Choroid plexus epithelial cell (primary cell): ENCODE results near the gene NHSL1.

Experiments used
- DNase-seq: peaks from one replicate; pipeline ENCODE4 v3.0.0-alpha.2; 2010; ENCODE audit warnings: low read depth
- H3K4me3 ChIP-seq: 2 replicates; pipeline ENCODE4 v1.5.1; 2011; ENCODE audit warnings: low read depth, mild to moderate bottlenecking, control low read depth, low read length, moderate library complexity
- TF ChIP-seq, protein P1 (sequence below): conservative IDR thresholded peaks from 2 replicates; pipeline ENCODE4 v1.5.1; 2011; ENCODE audit warnings: low read depth, mild to moderate bottlenecking, control low read depth, inconsistent platforms, low read length, moderate library complexity

NHSL1 gene

DNA sequence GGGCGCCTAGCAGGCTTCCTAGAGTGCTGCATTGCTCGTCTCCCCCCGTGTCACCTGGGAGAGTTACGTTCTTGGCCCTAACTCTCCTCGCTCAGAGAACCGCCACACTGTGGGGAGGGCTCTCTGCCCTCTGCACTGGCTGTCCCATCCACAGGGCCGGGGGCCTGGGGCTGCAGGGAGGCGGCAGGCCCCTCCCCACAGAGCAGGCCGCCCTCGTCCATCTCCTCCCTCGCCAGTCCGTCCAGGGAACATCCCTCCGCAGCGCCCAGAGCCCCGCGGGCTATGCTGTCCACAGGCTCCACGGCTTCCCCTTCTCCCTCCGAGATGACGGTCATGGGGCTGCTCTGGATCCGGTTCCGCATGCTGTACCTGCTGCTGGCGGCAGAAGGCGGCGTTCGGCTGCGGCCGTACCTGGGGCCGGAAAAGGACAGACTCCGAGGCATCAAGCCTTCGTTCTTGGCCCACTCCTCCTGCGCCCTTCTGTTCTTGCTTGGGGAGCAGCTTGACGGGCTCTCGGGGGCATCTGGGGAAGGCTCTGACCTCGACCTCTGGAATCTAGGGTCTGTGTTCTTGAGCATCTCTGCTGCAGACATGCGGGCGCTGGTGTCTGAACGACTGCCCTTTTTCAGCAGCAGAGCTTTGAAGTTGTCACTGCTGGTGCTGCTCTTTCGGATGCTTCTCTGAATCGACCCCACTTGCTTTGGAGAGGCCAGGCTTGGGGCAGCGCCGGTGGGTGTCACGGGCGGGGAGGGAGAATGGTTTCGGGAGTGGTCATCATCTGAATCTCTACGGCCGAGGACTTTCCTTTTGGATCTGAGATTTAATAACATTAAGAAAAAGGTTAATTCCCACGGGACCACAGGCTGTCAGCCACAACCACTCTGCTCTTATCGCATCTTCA is 75.0 kb downstream of the NHSL1 start:
- DNase-seq = no peak
- no peak overlapping the region for H3K4me3 ChIP-seq
- TF ChIP-seq, protein P1, sequence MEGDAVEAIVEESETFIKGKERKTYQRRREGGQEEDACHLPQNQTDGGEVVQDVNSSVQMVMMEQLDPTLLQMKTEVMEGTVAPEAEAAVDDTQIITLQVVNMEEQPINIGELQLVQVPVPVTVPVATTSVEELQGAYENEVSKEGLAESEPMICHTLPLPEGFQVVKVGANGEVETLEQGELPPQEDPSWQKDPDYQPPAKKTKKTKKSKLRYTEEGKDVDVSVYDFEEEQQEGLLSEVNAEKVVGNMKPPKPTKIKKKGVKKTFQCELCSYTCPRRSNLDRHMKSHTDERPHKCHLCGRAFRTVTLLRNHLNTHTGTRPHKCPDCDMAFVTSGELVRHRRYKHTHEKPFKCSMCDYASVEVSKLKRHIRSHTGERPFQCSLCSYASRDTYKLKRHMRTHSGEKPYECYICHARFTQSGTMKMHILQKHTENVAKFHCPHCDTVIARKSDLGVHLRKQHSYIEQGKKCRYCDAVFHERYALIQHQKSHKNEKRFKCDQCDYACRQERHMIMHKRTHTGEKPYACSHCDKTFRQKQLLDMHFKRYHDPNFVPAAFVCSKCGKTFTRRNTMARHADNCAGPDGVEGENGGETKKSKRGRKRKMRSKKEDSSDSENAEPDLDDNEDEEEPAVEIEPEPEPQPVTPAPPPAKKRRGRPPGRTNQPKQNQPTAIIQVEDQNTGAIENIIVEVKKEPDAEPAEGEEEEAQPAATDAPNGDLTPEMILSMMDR = no peak

GRCh38 chr6:138422861-138423260 is 76.4 kb downstream of the NHSL1 start:
- H3K4me3 ChIP-seq = no peak overlapping the region
- DNase-seq = no peak
- TF ChIP-seq, protein P1 = no peak

- TF ChIP-seq, protein P1 = no peak
- DNase-seq = no peak
These were observed 77.7 kb downstream of the NHSL1 start for GRCh38 chr6:138421608-138422007.

GRCh38 chr6:138421089-138421488 is 78.2 kb downstream of the NHSL1 start:
- TF ChIP-seq, protein P1 = no peak
- H3K4me3 ChIP-seq = no peak overlapping the region
- no peak for DNase-seq

More at GRCh38 chr6:138421608-138422007, 77.7 kb downstream of the NHSL1 start:
- H3K4me3 ChIP-seq = no peak overlapping the region

DNA sequence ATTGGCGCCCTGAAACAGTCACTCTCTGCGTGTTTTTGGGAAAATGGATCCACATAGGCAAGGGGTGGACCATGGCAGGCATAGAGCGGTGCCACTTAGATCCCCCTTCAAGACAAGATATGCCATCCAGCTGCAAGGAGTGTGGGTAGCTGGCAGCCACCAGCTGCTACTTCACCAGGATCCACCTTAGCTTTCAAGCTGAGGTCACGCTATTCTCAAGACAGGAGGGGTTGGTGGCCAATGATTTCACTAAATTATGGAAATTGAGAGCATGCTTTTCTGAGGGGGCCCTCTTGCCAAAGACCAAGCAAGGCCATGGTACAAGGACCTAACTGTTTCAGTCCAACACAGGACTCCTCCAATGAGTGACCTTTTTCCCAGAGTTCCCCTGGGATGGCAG is 78.9 kb downstream of the NHSL1 start:
- TF ChIP-seq, protein P1 = no peak
- H3K4me3 ChIP-seq = no peak overlapping the region
- DNase-seq = no peak

DNA sequence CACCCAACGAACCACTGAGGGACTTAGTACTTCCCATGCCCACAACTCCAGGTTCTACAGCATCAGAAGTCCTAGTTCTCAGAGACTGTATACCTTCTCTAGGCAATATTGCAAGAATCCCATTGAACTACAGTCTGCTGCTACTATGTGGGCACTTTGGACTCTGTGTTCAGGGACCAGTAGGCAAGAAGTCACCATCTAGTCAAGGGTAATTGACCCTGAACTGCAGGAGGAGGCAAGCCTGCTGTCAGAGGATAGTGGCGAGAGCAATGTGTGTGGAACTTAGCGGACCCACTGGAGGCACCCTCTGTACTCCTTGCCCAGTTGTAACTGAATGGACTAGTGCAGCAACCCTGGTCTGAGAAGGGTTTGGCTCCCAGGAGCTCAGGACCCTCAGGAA is 79.5 kb downstream of the NHSL1 start:
- TF ChIP-seq, protein P1 = no peak
- DNase-seq = no peak
- H3K4me3 ChIP-seq = no peak overlapping the region
